ENCODE measurements around the gene FBH1. TPM values are rescaled to one million over a fixed set of nuclear protein-coding genes. Genes with fewer than 3 reads are reported as not detected.

FBH1 gene
- total and polyA plus RNA-seq, 2 experiments from 2014 or later, result 62.5 to 90.8 TPM

Other genes starting within 250 kb of the FBH1 start
- 16.5 and 20.2 TPM in 2 replicates for gene ASB13, start 223.6 kb upstream of the FBH1 start, total RNA-seq (2014; rRNA removed; shearing (Covaris generic))
- 11.3 and 11.6 TPM in 2 replicates for gene ASB13, start 223.6 kb upstream of the FBH1 start, polyA plus RNA-seq (2016; fragmentation: Nextera tagmentation; extraction: Ambion mirVana)
- gene TASOR2, start 205.4 kb upstream of the FBH1 start, total RNA-seq (2014; rRNA removed; shearing (Covaris generic)), result 62.9 and 110 TPM in 2 replicates
- 40.9 and 45.2 TPM in 2 replicates for gene TASOR2, start 205.4 kb upstream of the FBH1 start, polyA plus RNA-seq (2016; fragmentation: Nextera tagmentation; extraction: Ambion mirVana)
- gene GDI2, start 76.8 kb upstream of the FBH1 start, total RNA-seq (2014; rRNA removed; shearing (Covaris generic)), result 454 and 505 TPM in 2 replicates
- gene GDI2, start 76.8 kb upstream of the FBH1 start, polyA plus RNA-seq (2016; fragmentation: Nextera tagmentation; extraction: Ambion mirVana), result 235 and 269 TPM in 2 replicates
- 16.1 and 20.2 TPM in 2 replicates for gene ANKRD16, start 350 bp upstream of the FBH1 start, total RNA-seq (2014; rRNA removed; shearing (Covaris generic))
- gene ANKRD16, start 350 bp upstream of the FBH1 start, polyA plus RNA-seq (2016; fragmentation: Nextera tagmentation; extraction: Ambion mirVana), result 6.4 and 7.5 TPM in 2 replicates
- gene IL15RA, start 87.3 kb downstream of the FBH1 start, total RNA-seq (2014; rRNA removed; shearing (Covaris generic)), result 1.1 and 1.6 TPM in 2 replicates
- 1.9 and 2.2 TPM in 2 replicates for gene IL15RA, start 87.3 kb downstream of the FBH1 start, polyA plus RNA-seq (2016; fragmentation: Nextera tagmentation; extraction: Ambion mirVana)
- not detected in 2 replicates for gene IL2RA, start 172.1 kb downstream of the FBH1 start, total RNA-seq (2014; rRNA removed; shearing (Covaris generic))
- gene IL2RA, start 172.1 kb downstream of the FBH1 start, polyA plus RNA-seq (2016; fragmentation: Nextera tagmentation; extraction: Ambion mirVana), result not detected in 2 replicates
- 54.7 and 90.5 TPM in 2 replicates for gene RBM17, start 198.8 kb downstream of the FBH1 start, total RNA-seq (2014; rRNA removed; shearing (Covaris generic))
- gene RBM17, start 198.8 kb downstream of the FBH1 start, polyA plus RNA-seq (2016; fragmentation: Nextera tagmentation; extraction: Ambion mirVana), result 257 and 281 TPM in 2 replicates